Measurements from ENCODE around the gene VPS16. TPM values are rescaled to one million over a fixed set of nuclear protein-coding genes. Genes with fewer than 3 reads are reported as not detected.

The VPS16 gene
- total and polyA plus RNA-seq, 2 of the 4 experiments (the other 2 are of a cell fraction) = 38.7 to 48.0 TPM

DNA sequence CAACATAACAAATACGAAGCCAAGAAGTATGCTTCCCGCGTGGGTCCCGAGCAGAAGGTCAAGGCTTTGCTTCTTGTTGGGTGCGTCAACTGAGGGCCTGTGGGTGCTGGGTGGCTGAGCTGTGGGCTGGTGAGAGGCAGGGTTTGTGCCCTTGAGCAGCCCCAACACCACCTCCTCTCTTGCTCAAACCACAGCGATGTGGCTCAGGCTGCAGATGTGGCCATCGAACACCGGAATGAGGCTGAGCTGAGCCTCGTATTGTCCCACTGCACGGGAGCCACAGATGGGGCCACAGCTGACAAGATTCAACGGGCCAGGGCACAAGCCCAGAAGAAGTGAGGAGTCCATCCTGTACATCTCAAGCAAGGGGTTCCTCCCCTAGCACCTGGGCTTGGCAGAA lies 25.7 kb downstream of the VPS16 start:
- no peaks in the 10 kb centered on the region for H3K9me3 ChIP-seq (ENCODE audit: control insufficient read depth, insufficient read depth, low read length)
- H2BK20ac ChIP-seq (ENCODE audit: low read depth, low read length) = no peak overlapping the region
- no peaks in the 10 kb centered on the region for H3K27me3 ChIP-seq (ENCODE audit: control insufficient read depth, insufficient read depth, low read length)
- no peak overlapping the region for H3K27ac ChIP-seq (ENCODE audit: insufficient read depth, low read length)
- dilution Hi-C loops (cut with HindIII; ENCODE audit: low sequenced_read_pairs, unreplicated experiment) = no loop called here
- H3K4me1 ChIP-seq (ENCODE audit: control insufficient read depth, insufficient read depth, low read length) = peaks cover 5% of the 10 kb centered on the region
- ATAC-seq (ENCODE audit: low read depth) (no peak), DNase-seq (no peak)
- H3K36me3 ChIP-seq (ENCODE audit: control insufficient read depth, insufficient read depth, low read length) = peaks cover 52% of the 10 kb centered on the region
- H3K9me1 ChIP-seq (ENCODE audit: insufficient read depth, low read length) = peaks cover 11% of the 10 kb centered on the region
- H2AK9ac ChIP-seq (replicated peaks; ENCODE audit: low read depth, low read length, poor library complexity) = no peak overlapping the region
- no peaks in the 10 kb centered on the region for H4K20me1 ChIP-seq (ENCODE audit: insufficient read depth, low read length)
- TF ChIP-seq FOS (IDR thresholded peaks at IDR 0.05; ENCODE audit: low read depth, low read length) (no peak), MAZ (IDR thresholded peaks at IDR 0.05; ENCODE audit: borderline replicate concordance, low read depth, low read length) (no peak), CEBPB (IDR thresholded peaks at IDR 0.05; ENCODE audit: low read depth, low read length) (no peak), RCOR1 (IDR thresholded peaks at IDR 0.05; ENCODE audit: insufficient replicate concordance, low read length) (no peak), RFX5 (IDR thresholded peaks at IDR 0.05; ENCODE audit: low read depth, low read length) (no peak), NFE2L2 (IDR thresholded peaks at IDR 0.05; ENCODE audit: low read depth, low read length) (no peak), POLR2A (IDR thresholded peaks at IDR 0.05; ENCODE audit: low read depth, low read length) (no peak), SMC3 (IDR thresholded peaks at IDR 0.05; ENCODE audit: low read depth, low read length) (no peak), BHLHE40 (IDR thresholded peaks at IDR 0.05; ENCODE audit: low read depth, low read length) (no peak), RAD21 (IDR thresholded peaks at IDR 0.05; ENCODE audit: low read length) (no peak), MAFK (IDR thresholded peaks at IDR 0.05; ENCODE audit: low read depth, low read length) (no peak), CHD1 (IDR thresholded peaks at IDR 0.05; ENCODE audit: low read depth, low read length) (no peak)
- TF ChIP-seq, protein P1, sequence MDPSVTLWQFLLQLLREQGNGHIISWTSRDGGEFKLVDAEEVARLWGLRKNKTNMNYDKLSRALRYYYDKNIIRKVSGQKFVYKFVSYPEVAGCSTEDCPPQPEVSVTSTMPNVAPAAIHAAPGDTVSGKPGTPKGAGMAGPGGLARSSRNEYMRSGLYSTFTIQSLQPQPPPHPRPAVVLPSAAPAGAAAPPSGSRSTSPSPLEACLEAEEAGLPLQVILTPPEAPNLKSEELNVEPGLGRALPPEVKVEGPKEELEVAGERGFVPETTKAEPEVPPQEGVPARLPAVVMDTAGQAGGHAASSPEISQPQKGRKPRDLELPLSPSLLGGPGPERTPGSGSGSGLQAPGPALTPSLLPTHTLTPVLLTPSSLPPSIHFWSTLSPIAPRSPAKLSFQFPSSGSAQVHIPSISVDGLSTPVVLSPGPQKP (IDR thresholded peaks at IDR 0.05; ENCODE audit: borderline replicate concordance, low read depth, low read length) = no peak
- TF ChIP-seq, protein P2, sequence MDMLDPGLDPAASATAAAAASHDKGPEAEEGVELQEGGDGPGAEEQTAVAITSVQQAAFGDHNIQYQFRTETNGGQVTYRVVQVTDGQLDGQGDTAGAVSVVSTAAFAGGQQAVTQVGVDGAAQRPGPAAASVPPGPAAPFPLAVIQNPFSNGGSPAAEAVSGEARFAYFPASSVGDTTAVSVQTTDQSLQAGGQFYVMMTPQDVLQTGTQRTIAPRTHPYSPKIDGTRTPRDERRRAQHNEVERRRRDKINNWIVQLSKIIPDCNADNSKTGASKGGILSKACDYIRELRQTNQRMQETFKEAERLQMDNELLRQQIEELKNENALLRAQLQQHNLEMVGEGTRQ (IDR thresholded peaks at IDR 0.05; ENCODE audit: low read depth, low read length) = no peak
- TF ChIP-seq, protein P3, sequence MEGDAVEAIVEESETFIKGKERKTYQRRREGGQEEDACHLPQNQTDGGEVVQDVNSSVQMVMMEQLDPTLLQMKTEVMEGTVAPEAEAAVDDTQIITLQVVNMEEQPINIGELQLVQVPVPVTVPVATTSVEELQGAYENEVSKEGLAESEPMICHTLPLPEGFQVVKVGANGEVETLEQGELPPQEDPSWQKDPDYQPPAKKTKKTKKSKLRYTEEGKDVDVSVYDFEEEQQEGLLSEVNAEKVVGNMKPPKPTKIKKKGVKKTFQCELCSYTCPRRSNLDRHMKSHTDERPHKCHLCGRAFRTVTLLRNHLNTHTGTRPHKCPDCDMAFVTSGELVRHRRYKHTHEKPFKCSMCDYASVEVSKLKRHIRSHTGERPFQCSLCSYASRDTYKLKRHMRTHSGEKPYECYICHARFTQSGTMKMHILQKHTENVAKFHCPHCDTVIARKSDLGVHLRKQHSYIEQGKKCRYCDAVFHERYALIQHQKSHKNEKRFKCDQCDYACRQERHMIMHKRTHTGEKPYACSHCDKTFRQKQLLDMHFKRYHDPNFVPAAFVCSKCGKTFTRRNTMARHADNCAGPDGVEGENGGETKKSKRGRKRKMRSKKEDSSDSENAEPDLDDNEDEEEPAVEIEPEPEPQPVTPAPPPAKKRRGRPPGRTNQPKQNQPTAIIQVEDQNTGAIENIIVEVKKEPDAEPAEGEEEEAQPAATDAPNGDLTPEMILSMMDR (conservative IDR thresholded peaks at IDR 0.05; ENCODE audit: low read depth, low read length) = no peak
- H2AK5ac ChIP-seq (ENCODE audit: low read depth, low read length) = no peak overlapping the region
- CTCF ChIA-PET = interaction anchor here (0.9 kb wide), 1 partner anchor 135 kb away, joined by 3 read pairs; no protein-coding TSS in a partner anchor
- in situ Hi-C loops (cut with MboI; ENCODE audit: low sequenced_read_pairs) = no loop called here
- H4K91ac ChIP-seq (ENCODE audit: insufficient read depth, low read depth, low read length) = no peak overlapping the region
- H2BK5ac ChIP-seq (ENCODE audit: low read depth, low read length, poor library complexity, severe bottlenecking) = no peak overlapping the region
- no peak overlapping the region for H3K9ac ChIP-seq (ENCODE audit: low read depth, low read length)
- H3K18ac ChIP-seq (ENCODE audit: low read depth, low read length) = no peak overlapping the region
- no peak overlapping the region for H2AFZ ChIP-seq (replicated peaks; ENCODE audit: low read length, poor library complexity)
- no peak overlapping the region for H4K8ac ChIP-seq (ENCODE audit: low read depth in 2 of 2, low read length in 2 of 2)
- POLR2A ChIA-PET (ENCODE audit: unreplicated experiment) = no interaction called here
- H4K5ac ChIP-seq (ENCODE audit: low read depth, low read length) = no peak overlapping the region
- intact Hi-C loops (cut with micrococcal nuclease) = no loop called here
- H3K14ac ChIP-seq (replicated peaks; ENCODE audit: low read depth, low read length) = no peak overlapping the region
- H3K79me1 ChIP-seq (ENCODE audit: low read depth in 1 of 2, low read length in 2 of 2) = 0 out of 4 replicates have a peak, but pooled peaks cover 0 to 3% of the 10 kb centered on the region in 2 experiments
- WGBS, 2 experiments (ENCODE audit: extremely low coverage in 2 of 2, insufficient read length in 1 of 2) = 98% methylated on average over 6 of the region's 11 CpGs; no CpG with 5 or more reads in 1 of the 2 experiments
- no peak overlapping the region for H2BK120ac ChIP-seq (ENCODE audit: low read depth, low read length)
- no peak overlapping the region for H3K4me2 ChIP-seq (ENCODE audit: low read depth, low read length)
- H3K23ac ChIP-seq (ENCODE audit: low read depth, low read length) = no peak overlapping the region
- H3K56ac ChIP-seq (ENCODE audit: extremely low read depth, insufficient read depth, low read length) = no peak overlapping the region
- no peak overlapping the region for H3K4me3 ChIP-seq (ENCODE audit: insufficient read depth, low read depth, low read length)
- H3K4ac ChIP-seq (ENCODE audit: low read depth, low read length) = no peak overlapping the region
- no TSS peak for BruUV-seq (replicated peaks)
- no peak overlapping the region for H2BK15ac ChIP-seq (ENCODE audit: low read depth, low read length)
